MM.1S (cell line): ENCODE measurements around the gene TAS2R5.

Experiments
- CTCF ChIP-seq: fragments of 300-600 bp; sonication (generic); IDR thresholded peaks from 2 replicates; pipeline ENCODE4 v1.5.1; 2016; ENCODE audit warnings: antibody characterized with exemption, low read length, mixed read lengths
- EZH2 ChIP-seq: fragments of 300-600 bp; sonication (generic); optimal IDR thresholded peaks from 2 replicates; pipeline ENCODE3; 2017; ENCODE audit warnings: low read depth, mild to moderate bottlenecking, antibody characterized with exemption, low read length, mixed read lengths
- EZH2phosphoT487 ChIP-seq: fragments of 300-600 bp; sonication (generic); IDR thresholded peaks from 2 replicates; pipeline ENCODE4 v1.6.1; 2018; ENCODE audit warnings: antibody characterized with exemption, low read length

- TF ChIP-seq EZH2 (no peak), CTCF (no peak), EZH2phosphoT487 (no peak)
Measured at GRCh38 chr7:141792526-141792925, 2.5 kb downstream of the TAS2R5 start.
